RPMI8226 (cell line): Measurements from ENCODE around the gene TOB2.
"Not testable (repeated sequence)": the region's sequence is repeated elsewhere in the genome, so short reads cannot be mapped to it uniquely, and the experiment has no call there.

ENCODE experiments used
- DNase-seq: peaks from one replicate; pipeline ENCODE4 v3.0.0-alpha.2; 2015

TOB2 gene

DNA sequence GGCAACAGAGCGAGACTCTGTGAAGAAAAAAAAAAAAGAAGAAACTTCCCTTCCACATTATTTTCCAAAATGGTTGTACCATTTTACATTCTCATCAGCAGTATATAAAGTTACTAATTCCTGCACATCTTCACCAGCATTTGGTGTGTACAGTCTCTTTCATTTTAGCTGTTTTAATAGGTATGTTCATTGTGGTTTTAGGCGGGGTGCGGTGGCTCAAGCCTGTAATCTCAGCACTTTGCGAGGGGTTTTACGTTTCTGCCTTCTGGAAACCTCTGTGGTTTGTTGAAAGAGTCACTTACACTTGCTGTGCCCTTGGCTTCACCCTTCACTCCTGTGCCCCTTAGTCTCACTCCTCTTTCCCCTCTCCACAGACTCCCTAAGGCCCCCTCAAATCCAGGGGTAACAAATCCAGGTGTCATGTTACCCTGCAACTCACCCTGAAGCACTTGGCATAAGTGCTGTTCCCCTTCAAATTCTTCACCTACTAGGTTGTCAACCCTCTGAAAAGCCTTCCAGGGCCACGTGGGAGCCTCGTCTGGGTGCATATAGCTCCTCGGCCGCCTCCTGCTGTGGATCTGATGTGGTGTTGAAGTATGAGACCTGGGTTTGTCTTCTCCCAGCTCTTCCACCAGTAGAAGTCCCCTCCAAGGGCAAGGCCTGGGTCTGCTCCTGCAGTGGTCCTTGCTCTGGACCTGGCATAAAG is 20.8 kb downstream of the TOB2 start:
- peak; percentile 72 for DNase-seq

DNA sequence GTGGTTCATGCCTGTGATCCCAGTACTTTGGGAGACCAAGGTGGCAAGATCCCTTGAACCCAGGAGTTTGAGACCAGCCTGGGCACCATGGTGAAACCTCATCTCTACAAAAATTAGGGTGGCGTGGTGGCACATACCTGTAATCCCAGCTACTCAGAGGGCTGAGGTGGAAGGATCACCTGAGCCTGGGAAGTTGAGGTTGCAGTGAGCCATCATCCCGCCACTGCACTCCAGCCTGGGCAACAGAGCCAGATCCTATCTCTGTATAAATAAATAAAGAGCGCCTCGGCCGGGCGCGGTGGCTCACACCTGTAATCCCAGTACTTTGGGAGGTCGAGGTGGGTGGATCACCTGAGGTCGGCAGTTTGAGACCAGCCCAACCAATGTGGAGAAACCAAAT is 27.9 kb downstream of the TOB2 start:
- DNase-seq, result no peak

DNA sequence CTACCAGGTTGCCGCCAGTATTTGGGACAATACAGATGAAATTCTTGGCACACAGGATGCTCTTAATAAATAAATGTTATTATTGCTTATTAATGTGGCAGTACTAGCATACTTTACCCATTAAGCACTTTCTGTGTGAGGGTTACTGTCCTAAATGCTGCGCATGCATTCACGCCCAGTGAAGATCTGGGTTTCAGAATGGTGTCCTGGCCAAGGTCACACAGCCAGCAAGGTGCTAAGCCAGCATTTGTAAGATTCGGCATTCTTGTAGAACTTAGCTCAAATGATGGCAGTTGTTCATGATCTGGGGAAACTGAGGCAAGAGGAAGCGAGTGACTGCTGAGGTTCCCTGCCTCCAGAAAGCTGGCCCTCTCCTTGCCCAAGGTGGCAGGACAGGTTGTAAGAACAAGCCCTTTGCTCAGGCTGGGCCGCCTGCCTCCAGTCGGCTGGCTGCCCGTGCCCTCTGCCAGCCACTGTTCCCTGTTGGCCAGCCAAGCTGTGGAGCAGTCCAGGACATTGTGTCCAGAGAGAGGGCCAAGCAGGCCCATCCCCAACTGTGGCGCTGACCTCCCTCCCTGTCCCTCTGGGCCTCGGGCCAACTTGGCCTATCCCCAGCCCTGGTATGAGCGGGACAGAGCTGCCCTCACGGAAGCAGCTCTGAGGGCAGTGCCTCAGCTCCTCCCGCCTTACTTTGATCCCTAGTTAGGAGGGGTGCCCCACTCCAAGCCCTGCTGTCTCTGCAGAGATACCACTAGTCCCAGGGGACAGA is 28.8 kb downstream of the TOB2 start:
- peak; percentile 50 for DNase-seq

DNA sequence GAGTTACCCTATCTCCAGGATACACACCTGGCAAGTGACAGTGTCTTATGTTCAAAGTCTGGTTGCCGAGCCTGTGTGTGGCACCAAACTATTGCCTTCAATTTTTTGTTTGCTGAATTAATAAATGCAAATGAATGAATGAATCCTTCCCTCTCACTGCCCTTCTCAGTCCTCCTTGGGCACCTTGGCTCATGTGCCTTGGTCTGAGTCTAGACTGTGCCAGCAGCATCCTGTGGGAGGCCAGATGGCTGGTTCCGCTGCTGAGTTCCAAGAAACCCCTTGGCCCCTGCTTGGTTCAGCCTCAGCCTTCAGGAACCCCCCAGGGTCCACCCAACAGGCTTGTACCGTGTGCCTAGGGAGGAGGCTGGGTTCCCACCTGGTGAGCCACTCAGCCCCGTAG is 31.0 kb downstream of the TOB2 start:
- DNase-seq, result no peak

DNA sequence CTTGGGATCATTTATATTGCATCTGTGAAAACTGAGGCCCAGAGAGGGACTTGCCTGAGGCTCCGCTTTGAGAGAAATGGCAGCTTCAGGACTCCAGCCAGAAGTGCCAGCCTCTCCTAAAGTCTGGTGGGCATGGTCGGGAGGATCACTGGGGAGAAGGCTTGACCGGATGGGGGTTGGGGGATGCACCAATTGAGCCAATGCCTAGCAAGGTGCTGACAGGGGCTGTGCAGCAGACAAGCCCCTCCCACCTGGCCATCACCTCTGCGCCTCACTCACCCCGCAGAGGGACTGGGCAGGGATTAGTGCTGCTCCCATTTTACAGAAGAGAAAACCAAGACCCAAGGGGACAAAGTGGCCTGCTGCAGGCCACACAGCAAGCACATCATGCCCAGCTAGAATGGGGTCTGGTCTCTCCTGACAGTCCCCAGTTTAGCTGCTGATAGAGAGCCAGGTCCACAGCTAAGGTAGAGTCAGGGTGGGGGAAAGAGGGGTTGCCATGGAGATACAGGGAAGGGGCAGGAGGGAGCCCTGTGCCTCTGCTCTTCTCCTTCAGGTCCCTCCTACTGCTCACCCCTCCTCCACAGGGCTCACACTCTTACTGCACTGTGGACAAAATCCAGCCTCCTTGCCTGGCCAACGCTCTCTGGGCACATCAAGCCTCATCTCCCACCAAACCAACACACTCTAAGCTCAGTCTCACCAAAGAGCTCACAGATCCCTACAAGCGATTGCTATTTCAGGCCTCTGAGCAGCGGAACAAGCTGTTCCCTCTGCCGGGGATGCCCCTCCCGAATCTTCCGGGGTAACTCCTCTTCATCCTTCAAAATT is 35.4 kb downstream of the TOB2 start:
- no peak for DNase-seq

DNA sequence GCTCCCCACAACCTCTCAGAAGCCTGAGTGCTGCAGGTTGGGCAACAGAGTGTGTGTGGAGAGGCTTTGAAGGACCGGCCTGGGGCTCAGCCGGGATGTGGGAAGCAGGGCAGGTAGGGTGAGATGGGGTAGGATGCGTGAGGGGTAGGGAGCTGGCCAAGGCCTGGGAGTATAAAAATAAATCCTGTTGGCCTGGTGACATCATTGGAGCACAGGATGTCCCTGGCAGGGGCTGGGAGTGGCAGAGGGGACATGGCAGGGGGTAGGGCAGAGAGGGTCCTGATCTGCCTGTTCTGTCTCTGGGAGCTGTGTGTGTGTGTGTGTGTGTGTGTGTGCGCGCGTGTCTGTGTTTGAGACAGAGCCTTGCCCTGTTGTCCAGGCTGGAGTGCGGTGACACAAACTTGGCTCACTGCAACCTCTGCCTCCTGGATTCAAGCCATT is 36.3 kb downstream of the TOB2 start:
- no peak for DNase-seq

DNA sequence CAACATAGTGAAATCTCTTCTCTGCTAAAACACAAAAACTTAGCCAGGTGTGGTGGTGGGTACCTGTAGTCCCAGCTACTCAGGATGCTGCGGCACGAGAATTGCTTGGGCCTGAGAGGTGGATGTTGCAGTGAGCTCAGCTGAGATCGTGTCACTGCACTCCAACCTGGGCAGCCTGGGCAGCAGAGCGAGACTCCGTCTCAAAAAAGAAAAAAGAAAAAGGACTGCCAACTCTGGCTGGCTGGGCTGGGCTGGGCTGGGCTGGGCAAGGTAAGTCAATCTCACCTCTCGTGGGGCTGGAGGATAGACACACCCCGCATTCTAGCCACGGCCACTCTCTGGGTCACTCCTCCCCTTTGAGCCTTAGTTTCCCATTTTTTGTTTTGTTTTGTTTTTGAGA is 37.9 kb downstream of the TOB2 start:
- DNase-seq, result no peak

DNA sequence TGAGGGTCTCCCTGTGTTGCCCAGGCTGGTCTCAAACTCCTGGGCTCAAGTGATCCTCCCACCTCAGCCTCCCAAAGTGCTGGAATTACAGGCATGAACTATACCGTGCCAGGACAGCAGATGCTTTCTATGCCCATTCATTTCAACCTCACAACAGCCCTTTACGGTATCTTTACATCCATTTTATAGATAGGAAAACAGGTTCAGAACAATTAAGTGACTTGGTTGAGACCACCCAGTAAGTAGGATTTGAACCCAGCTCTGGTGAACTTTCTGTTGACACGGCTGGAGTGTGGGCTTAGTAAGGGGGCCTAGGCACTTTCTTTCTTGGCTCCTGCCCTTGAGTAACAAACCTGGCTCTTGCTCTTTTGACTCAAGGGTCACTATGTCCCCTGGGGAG is 39.2 kb downstream of the TOB2 start:
- no peak for DNase-seq

DNA sequence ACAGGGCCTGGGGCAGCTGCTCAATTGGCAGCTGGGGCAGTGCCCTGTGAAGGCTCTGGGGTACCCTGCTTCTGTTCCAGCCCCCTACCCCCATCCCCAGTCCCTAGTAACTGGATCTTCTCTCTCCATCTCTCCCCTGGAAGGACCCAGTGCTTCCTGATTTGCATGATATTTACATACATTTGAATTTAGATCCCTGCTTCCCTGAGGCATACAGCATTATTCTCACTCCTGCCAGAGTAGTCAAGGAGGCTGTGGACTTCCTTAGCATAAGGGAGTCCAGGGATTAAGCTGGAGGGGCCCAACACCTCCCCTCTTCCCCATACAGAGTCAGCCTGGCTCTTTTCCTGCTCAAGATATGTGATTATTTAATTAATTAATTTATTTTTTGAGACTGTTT is 40.2 kb downstream of the TOB2 start:
- no peak for DNase-seq

DNA sequence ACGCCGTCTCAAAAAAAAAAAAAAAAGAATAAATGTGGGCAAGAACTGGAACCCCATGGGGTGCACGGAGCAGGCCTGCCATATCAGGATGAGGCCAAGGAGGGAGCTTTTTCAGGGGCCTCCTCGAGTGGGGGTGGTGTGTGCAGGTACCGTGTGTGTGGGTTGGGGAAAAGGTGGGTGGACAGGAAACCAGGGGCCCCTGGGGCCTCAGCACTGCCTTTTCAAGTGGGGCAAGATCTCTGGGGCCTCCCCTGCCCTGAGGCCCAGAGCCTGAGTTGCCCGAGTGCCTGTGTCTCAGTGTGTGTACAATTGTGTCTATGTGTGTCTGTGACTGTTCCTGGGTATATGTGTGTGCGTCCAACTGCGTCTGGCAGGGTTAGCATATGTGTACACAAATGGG is 41.0 kb downstream of the TOB2 start:
- no peak for DNase-seq

DNA sequence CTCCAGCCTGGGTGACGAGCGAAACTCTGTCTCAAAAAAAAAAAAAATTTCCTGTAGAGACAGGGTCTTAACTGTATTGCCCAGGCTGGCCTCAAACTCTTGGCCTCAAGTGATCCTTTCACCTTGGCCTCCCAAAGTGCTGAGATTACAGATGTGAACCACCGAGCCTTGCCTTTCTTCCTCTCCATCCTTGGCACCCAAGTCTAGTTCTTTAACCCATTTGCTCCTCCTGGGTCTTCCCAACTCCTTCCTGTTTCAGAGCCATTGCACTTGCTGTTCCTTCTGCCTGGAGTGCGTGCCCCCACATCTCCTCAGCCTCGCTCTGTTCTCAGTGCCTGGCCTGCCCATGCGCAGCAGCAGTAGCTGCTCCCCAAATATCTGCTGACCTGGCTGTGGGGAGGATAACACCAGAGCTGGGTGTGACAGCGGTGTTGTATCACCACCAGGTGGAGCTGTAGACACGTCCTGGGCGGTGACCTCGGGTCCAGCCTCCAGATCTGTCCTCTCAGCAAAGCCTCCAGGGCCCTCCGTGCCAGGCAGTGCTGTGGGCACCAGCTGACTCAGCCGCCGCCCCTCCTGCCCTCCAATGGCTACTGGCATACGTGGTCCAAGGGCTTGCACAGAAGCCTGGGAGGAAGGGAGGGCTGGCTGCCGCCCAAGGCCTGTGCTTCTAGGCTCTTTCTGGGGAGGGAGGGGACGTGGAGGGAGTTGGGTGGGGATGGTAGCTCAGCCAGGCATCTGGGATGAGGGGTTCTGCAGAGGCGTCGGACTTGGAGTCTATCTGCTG is 42.9 kb downstream of the TOB2 start:
- DNase-seq, result peak; percentile 97

DNA sequence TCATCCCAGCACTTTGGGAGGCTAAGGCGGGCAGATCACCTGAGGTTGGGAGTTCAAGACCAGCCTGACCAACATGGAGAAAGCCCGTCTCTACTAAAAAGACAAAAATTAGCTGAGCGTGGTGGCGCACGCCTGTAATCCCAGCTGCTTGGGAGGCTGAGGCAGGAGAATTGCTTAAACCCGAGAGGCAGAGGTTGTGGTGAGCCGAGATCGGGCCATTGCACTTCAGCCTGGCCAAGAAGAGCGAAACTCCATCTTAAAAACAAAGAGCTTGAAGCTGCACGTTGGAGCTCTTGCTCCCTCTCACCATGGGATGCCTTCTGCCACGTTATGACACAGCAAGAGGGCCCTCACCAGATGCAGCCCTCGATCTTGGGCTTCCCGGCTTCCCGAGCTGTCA is 43.8 kb downstream of the TOB2 start:
- DNase-seq, result not testable (repeated sequence)

DNA sequence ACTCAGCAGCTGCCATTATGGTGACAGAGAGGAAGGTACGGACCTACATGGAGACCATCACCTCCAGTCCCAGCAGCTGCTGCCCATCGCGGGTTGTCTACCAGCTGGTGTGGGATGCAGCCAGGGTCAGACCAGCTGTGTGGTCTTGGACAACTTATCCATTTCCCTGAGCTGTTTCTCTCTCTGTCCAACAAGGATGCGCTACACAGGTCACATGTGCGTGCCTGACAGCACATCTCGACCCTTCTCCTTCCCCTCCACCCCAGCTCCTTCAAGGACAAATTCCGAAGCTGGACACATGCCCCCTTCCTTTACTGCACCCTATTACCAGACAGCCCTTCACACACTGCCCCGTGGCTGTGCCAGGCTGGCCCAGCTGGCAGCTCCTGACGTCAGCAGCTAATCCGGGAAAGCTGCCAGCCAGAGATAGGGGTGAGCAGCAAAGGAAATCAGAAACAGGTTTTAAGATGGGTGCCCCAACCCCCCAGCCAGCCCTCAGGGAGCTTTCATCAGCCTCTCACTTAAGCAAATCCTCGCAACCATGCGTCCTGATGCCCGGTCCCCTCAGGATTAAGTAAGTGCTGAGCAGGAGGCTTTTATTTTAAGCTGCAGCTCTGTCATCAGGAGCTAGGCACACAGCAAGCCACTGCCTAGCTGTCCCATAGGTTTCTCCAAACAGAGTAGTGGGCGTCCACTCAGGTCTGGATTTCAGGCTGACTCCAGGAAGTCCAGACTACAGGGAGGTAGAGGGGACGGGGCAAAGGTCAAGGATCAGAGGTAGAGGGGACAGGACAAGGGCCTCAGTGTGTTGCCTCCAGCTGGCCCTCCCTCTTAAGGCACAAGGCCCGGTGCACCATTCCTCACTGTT is 44.6 kb downstream of the TOB2 start:
- DNase-seq, result peak; percentile 95

DNA sequence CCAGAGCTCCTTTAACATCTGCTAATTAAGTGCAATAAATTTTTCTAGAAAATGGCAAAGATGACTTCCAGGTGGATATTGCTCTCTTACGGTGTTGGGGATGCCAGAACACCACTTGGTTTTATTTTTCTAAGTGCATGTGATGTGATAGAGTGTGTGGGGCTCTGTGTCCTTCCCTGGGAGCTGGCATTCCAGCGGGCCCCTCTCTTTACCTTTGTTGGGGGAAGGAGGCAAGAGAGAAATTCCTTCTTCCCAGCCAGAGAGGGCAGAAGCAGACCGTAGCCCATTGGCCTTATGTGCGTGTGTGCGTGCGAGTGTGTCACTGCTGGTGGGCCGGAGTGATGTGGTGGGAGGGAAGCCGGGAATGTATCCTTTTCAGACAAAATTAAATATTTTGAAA is 47.7 kb downstream of the TOB2 start:
- DNase-seq, result no peak

DNA sequence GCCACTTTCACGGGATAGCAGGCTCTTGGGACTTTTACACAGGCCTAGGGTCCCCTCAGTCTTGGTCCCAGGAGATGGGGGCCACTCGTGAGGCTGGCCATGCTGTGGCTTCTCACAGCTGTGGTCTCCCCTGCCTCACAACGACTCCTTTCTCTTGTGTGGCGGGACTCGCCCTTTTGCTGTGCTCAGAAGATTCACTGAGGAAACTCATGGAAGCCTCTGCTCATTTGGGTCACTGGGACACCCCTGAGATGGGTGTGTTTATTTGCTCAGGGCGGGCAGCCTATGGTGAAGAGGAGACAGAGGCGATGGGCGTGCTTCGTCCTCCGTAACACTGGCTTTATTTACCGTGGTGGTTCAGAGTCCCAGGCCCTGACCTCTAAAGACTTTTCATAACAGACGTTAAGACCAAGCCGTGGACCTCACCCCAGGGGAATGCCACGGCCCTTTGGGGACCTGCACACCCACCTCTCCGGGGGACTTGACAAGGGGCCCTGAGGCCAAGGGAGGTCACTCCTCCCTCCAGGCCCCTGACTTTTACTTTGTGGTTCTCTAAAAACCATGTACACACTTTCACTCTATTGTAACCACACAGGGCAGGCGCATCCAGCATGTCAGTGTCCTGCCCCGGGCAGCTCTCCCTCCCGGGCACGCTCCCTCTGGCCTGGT is 49.3 kb downstream of the TOB2 start:
- no peak for DNase-seq

DNA sequence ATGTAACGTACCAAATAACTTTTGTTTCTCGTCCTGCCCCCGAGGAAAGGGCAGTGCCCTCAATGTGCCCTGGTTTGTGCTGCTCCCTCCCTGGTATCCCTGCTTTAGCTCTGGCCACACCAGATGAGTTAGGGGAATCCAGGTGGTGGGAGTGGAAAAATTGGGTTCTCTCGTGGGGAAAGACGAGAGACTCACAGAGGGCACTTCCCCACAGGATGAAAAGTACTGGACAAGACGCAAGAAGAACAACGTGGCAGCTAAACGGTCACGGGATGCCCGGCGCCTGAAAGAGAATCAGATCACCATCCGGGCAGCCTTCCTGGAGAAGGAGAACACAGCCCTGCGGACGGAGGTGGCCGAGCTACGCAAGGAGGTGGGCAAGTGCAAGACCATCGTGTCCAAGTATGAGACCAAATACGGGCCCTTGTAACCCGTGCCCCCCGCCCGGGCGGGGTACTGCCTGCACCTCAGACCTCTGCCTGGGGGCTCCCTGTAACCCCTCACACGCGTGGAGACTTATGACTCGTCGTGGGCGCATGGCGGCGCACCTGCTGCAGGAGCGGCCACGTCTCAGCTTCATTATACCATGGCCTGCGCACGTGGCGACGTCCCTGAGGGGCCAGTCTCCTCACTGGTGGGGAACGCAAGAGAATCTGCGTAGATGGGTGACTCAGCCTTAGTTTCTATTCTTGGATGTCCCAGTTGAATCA is 50.9 kb downstream of the TOB2 start:
- no peak for DNase-seq

DNA sequence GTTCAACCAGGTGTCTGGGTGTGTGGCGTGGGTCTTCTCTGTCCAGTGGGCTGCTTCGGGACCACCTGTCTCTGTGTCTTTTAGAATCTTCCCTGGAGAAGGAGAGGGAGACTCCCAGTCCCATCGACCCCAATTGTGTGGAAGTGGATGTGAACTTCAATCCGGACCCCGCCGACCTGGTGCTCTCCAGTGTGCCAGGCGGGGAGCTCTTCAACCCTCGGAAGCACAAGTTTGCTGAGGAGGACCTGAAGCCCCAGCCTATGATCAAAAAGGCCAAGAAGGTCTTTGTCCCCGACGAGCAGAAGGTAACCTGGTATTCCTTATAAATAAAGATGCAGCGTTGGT is 52.6 kb downstream of the TOB2 start:
- DNase-seq, result no peak

DNA sequence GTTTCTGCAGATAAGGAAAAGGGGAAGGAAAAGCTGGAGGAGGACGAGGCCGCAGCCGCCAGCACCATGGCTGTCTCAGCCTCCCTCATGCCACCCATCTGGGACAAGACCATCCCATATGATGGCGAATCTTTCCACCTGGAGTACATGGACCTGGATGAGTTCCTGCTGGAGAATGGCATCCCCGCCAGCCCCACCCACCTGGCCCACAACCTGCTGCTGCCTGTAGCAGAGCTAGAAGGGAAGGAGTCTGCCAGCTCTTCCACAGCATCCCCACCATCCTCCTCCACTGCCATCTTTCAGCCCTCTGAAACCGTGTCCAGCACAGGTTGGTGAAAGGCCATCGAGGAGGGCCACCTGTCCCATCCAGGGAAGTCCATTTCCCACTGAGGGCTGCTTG is 59.3 kb downstream of the TOB2 start:
- DNase-seq, result no peak

DNA sequence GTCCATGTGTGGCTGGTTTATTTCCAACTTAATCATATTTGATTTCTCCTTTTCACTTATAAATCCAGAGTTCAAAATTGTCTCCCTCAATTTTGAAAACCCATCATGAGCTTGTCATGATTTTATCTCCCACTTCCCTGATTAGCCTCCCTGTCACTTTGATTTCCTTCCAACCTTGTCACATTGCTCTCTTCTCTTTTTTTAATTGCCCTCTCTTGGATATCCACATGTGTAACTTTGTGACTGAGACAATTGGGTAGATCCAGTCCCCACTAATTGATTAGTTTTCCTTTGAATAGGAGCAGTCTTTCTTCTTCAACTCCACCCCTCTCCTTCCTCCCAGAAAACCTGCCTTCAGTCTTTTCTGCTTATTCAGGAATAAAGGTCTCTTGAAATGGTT is 62.5 kb downstream of the TOB2 start:
- no peak for DNase-seq
